HG02973 (cell line): ENCODE measurements around the gene TESK2.
"Not testable (repeated sequence)": the region's sequence is repeated elsewhere in the genome, so short reads cannot be mapped to it uniquely, and the experiment has no call there.

Experiments used
- ATAC-seq: cut with Tn5 transposase; IDR thresholded peaks from one replicate; pipeline ENCODE4 v1.9.1; 2021; ENCODE audit warnings: moderate library complexity; ENCODE audit not compliant: unreplicated experiment

Gene TESK2

GRCh38 chr1:45474194-45474593 lies 16.8 kb downstream of the TESK2 start:
- not testable (repeated sequence) for ATAC-seq

DNA sequence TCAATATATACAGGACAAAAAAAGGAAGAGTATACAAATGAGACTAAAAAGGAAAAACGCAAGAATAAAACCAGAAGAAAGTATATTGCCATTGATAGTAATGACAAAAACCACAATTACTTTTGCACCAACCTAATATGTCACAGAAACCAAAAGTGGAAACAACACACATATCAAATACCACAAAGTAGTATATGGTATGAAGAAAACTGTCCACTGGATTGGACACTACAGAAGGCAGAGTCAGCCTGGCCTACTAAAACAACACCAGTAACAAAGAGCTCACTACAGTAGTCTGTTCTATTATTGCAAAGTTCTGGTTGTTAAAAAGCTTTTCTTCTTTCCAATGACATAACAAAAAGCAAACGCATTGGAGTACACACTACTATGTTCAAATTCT lies 17.7 kb downstream of the TESK2 start:
- ATAC-seq: no peak

GRCh38 chr1:45470306-45470798 lies 20.6 kb downstream of the TESK2 start:
- ATAC-seq: no peak

- not testable (repeated sequence) for ATAC-seq
Observed at GRCh38 chr1:45467353-45467752, 23.6 kb downstream of the TESK2 start.

GRCh38 chr1:45465277-45465676 lies 25.7 kb downstream of the TESK2 start:
- ATAC-seq: no peak

DNA sequence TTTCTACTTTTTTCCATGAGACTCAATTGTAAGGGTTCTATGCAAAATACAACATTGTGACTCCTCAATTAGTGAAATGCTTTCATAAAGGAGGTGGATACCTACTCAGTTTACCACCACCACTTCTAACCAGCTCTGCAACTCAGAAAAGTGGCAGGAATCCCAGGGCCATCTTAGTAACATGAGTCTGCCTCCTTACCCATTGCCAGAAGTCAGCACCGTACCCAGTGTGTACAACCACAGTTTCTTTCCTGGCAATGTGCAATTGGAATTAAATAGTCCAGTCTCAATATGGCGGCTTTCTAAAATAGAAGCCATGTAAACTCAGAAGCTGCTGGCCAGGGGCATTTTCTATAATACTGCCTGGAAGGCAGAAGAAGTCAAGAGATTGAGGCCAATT lies 32.1 kb downstream of the TESK2 start:
- ATAC-seq: no peak

GRCh38 chr1:45456531-45456930 lies 34.4 kb downstream of the TESK2 start:
- no peak for ATAC-seq

DNA sequence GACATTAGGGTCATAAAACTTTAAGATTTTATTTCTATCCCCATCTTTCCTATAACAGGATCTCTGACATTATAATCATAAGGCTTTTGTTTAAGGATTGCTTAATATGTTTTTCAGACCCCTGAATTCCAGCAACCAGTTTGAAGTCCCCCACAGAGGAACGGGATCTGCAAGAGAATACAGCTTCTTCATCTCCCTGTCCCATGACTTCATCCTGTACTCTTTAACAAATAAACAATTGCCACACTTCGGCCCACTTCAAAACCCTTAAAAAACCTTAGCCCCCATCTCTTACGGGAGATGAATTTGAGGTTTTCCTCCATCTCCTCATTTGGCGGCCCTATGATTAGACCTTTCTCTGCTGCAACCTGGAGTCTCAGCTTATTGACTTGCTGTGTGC lies 35.8 kb downstream of the TESK2 start:
- ATAC-seq: no peak

- no peak for ATAC-seq
Observed at GRCh38 chr1:45454464-45454863, 36.5 kb downstream of the TESK2 start.

GRCh38 chr1:45452503-45452902 lies 38.5 kb downstream of the TESK2 start:
- no peak for ATAC-seq

GRCh38 chr1:45448357-45448756 lies 42.6 kb downstream of the TESK2 start:
- no peak for ATAC-seq

DNA sequence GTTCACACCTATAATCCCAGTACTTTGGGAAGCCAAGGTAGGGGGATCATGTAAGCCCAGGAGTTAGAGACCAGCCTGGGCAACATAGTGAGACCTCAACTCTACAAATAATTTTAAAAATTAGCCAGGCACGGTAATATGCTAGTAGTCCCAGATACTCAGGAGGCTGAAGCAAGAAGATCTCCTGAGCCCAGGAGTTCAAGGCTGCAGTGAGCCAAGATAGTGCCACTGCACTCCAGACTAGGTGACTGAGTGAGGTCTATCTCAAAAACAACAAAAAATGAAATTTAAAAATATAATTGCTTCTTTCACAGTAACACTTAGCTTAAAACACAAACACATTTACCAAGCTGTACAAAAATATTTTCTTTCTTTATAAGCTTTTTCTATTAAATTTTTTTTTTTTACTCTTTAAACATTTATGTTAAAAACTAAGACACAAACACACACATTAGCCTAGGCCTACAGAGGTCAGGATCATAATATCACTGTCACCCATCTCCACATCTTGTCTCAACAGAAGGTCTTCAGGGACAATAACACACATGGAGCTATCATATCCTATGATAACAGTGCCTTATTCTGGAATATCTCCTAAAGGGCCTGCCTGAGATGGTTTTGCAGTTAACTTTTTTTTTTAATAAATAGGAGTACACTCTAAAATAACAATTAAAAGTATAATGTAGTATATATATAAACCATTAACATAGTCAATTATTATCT lies 43.9 kb downstream of the TESK2 start:
- no peak for ATAC-seq

- ATAC-seq: no peak
Observed at GRCh38 chr1:45446530-45446929, 44.4 kb downstream of the TESK2 start.

- no peak for ATAC-seq
Observed at GRCh38 chr1:45444609-45445131, 46.3 kb downstream of the TESK2 start.

DNA sequence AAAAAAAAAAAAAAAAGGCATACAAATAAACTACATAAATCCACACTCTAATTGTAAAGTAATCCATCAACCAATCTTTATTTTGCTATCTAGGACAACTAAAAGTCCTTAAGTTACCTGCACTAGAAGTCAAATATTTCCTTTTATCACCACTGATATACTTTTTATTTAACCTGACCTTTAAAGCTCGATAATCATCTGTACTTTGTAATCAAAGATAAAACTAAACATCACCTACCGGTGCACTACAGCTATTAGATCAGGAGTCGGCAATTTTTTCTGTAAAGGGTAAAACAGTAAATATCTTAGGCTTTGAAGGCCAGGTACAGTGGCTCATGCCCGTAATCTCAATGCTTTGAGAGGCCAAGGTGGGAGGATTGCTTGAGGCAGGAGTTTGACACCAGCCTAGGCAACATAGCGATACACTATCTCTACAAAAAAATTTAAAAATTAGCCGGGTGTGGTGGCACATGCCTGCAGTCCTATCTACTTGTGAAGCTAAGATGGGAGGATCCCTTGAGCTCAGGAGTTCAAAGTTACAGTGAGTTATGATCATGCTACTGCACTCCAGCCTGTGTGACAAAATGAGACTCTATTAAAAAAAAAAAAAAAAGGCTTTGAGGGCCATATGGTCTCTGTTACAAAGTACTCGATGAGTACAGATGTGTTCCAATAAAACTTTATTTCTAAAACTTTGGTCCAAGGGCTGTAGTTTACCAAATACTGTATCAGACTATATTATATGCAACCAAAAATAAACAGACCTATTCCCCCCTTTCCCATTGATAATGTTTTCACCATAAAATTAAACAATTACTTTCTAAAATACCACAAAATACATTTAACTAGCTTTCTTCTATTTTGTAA lies 47.1 kb downstream of the TESK2 start:
- ATAC-seq: no peak

DNA sequence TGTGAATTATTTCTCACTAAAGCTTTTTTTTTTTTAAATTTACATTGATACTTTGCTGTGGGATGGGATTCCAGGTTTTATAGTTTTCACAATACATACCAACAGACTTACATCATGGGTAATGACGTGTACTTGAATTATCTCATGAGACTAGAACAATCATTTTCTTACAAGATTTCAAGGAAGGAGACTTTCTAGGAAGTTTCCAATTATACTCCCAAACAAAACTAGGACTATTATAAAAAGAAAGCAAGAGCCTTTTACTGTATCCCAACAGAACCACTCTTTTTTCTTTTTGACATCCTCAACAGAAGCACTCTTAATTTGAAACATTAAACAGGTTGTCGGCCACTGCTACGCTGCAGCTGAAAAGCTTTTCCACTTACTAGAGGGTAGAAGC lies 48.7 kb downstream of the TESK2 start:
- ATAC-seq: no peak

DNA sequence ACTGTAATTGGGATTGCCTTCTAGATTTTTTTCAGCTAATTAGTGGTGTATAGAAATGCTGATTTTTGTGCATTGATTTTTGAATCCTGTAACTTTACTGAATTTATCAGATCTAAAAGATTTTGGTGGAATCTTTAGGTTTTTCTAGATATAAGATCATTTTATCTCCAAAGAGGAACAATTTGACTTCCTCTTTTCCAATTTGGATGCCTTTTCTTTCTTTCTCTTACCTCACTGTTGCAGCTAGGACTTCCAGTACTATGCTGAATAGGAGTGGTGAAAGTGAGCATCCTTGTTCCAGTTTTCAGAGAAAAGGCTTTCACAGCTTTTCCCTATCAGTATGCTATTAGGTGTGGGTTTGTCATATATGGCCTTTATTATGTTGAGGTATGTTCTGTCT lies 53.6 kb downstream of the TESK2 start:
- no peak for ATAC-seq

DNA sequence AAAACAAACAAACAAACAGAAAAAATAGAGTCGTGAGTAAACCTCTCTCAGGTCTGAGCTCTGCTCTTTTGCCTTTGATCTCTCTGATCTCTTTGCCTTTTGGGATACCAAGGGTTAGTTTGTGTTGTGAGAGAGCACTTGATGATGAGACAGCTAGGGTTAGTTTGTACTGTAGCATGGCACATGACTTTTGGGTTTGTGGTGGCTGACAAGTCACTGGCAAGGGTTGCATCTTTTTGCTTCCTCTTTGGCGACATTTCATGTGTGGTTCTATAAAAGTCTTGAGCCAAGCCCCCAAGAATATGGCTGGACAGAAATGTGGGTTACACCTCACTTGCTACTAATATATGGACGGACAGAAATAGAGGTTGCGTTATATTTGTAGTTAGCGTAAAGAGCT lies 60.5 kb downstream of the TESK2 start:
- no peak for ATAC-seq

- ATAC-seq: no peak
Observed at GRCh38 chr1:45429561-45430159, 61.3 kb downstream of the TESK2 start.

- ATAC-seq: no peak
Observed at GRCh38 chr1:45423906-45424678, 66.9 kb downstream of the TESK2 start.

DNA sequence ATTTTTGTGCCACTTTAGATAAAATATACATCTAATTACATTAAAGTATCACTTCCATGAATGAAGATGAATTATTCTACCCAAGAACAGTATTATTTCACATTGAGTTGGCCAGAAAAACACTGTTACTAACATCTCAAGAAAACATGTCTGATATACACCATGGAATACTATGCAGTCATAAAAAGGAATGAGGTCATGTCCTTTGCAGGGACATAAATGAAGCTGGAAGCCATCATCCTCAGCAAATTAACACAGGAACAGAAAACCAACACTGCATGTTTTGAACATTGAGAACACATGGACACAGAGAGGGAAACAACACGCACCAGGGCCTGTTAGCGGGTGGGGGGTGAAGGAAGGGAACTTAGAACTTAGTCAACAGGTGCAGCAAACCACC lies 69.0 kb downstream of the TESK2 start:
- ATAC-seq: no peak
